ENCODE data around the gene DCAF10.
A peak's percentile ranks its signal among the peaks of the same experiment; 100 is the strongest.
"Not testable (repeated sequence)": the region's sequence is repeated elsewhere in the genome, so short reads cannot be mapped to it uniquely, and the experiment has no call there.

DCAF10 gene

GRCh38 chr9:37840560-37841194 lies 40.1 kb downstream of the DCAF10 start:
- Mint-ChIP-seq H3K4me1 (peaks cover 9% of the 10 kb centered on the region), H3K36me3 (ENCODE audit: insufficient read depth) (peaks cover 9% of the 10 kb centered on the region), H3K27me3 (no peaks in the 10 kb centered on the region), H3K4me3 (no peak overlapping the region), H3K27ac (ENCODE audit: low read depth) (peak overlapping the region; percentile 56), H3K9me3 (no peaks in the 10 kb centered on the region)
- no peak for ATAC-seq (replicated peaks; ENCODE audit: extremely low read depth, poor library complexity, severe bottlenecking)
- no peak for DNase-seq (ENCODE audit: low spot score in 2 of 2)

DNA sequence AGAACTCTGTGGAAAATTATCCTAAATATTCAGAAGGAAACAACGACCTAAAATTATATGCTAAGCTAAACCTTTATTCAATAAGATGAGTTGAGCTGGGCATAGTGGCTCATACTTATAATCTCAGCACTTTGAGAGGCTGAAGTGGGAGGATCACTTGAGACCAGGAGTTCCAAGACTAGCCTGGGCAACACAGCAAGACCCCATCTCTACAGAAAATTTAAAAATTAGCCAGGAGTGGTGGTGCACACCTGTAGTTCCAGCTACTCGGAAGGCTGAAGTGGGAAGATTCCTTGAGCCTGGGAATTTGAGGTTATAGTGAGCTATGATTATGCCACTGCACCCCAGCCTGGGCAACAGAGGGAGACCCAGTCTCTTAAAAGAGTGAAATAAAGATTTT lies 51.6 kb downstream of the DCAF10 start:
- Mint-ChIP-seq H3K27ac (ENCODE audit: low read depth) (peak overlapping the region; percentile 22), H3K4me3 (no peak overlapping the region), H3K36me3 (ENCODE audit: insufficient read depth) (peaks cover 9% of the 10 kb centered on the region), H3K9me3 (no peaks in the 10 kb centered on the region), H3K27me3 (no peaks in the 10 kb centered on the region), H3K4me1 (no peaks in the 10 kb centered on the region)
- DNase-seq (ENCODE audit: low spot score in 2 of 2) (no peak), ATAC-seq (replicated peaks; ENCODE audit: extremely low read depth, poor library complexity, severe bottlenecking) (no peak)

DNA sequence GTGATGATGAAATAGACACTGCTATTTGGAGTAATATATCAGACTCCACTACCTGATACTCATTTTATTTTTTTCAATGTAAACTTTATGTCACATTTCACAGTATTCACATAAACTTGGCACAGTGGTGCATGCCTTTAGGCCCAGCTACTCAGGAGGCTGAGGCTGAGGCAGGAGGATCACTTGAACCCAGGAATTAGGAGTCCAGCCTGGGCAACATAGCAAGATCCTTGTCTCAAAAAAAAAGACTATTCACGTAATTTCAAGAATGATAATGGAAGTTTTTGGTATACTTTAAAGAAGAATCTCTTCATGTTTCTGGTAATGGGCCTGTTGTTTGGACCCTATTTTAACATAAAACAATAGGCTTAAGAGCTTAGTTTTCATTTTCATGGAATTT lies 56.0 kb downstream of the DCAF10 start:
- H3K36me3 Mint-ChIP-seq (ENCODE audit: insufficient read depth), result peaks cover 15% of the 10 kb centered on the region
- H3K4me1 Mint-ChIP-seq, result no peaks in the 10 kb centered on the region
- H3K9me3 Mint-ChIP-seq, result no peaks in the 10 kb centered on the region
- DNase-seq (ENCODE audit: low spot score in 2 of 2), result no peak
- H3K4me3 Mint-ChIP-seq, result no peak overlapping the region
- no peak overlapping the region for H3K27ac Mint-ChIP-seq (ENCODE audit: low read depth)
- ATAC-seq (replicated peaks; ENCODE audit: extremely low read depth, poor library complexity, severe bottlenecking), result no peak
- H3K27me3 Mint-ChIP-seq, result no peaks in the 10 kb centered on the region

DNA sequence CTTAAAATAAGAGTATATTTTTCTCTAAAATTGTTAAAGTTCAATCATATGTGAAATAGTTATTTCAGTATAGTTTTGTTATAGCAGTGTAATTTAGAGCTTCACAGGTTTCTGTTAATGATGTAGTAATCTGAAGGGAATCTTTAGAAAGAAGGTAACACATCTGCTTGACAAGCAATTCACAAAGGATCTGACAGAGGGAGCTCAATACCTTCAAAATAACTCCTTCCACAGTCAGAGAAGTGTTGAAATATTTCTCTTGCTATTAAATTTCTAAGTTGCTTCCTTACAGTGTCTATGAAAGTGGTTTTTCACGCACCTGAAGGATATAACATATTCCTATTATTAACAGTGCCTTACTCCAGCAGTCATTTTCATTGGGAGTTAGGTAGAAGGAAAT lies 58.4 kb downstream of the DCAF10 start:
- DNase-seq (ENCODE audit: low spot score in 2 of 2) (no peak), ATAC-seq (replicated peaks; ENCODE audit: extremely low read depth, poor library complexity, severe bottlenecking) (no peak)
- H3K4me3 Mint-ChIP-seq, result no peak overlapping the region
- H3K27ac Mint-ChIP-seq (ENCODE audit: low read depth), result no peak overlapping the region
- no peaks in the 10 kb centered on the region for H3K27me3 Mint-ChIP-seq
- no peaks in the 10 kb centered on the region for H3K4me1 Mint-ChIP-seq
- H3K9me3 Mint-ChIP-seq, result no peaks in the 10 kb centered on the region
- H3K36me3 Mint-ChIP-seq (ENCODE audit: insufficient read depth), result peaks cover 22% of the 10 kb centered on the region

GRCh38 chr9:37862530-37862929 lies 61.9 kb downstream of the DCAF10 start:
- ATAC-seq (replicated peaks; ENCODE audit: extremely low read depth, poor library complexity, severe bottlenecking), result no peak
- Mint-ChIP-seq H3K9me3 (no peaks in the 10 kb centered on the region), H3K27me3 (no peaks in the 10 kb centered on the region), H3K27ac (ENCODE audit: low read depth) (no peak overlapping the region), H3K4me1 (no peaks in the 10 kb centered on the region), H3K4me3 (no peak overlapping the region), H3K36me3 (ENCODE audit: insufficient read depth) (peaks cover 25% of the 10 kb centered on the region)
- DNase-seq (ENCODE audit: low spot score in 2 of 2), result no peak

DNA sequence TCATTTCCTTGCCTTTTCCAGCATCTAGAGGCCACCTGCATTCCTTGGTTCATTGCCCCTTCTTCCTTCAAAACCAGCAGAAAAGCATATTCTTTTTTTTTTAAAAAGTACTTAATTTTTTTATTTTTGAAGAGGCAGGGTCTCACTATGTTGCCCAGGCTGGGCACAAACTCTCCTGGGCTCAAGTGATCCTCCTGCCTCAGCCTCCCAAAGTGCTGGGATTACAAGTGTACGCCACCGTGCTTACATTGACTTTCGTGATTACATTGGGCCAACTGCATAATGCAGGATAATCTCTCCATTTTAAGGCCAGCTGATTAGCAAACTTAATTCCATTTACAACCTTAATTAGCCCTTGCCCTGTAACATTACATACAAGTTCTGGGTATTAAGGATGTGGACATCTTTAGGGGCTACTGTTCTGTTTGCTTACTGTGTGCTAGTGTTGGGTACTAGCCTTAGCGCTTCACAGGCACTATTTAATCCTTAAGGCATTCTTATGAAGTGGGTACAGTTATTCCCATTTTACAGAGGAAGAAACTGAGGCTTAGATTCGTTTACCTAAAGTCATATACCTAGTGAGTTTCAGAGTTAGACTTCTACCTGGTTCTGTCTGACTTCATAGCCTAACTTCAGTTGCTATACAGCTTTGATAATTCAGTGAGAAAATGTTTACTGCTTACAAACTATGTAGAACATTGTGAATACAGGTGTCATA lies 69.6 kb downstream of the DCAF10 start:
- H3K9me3 Mint-ChIP-seq, result no peaks in the 10 kb centered on the region
- H3K36me3 Mint-ChIP-seq (ENCODE audit: insufficient read depth), result peaks cover 2% of the 10 kb centered on the region
- no peak overlapping the region for H3K4me3 Mint-ChIP-seq
- H3K27ac Mint-ChIP-seq (ENCODE audit: low read depth), result no peak overlapping the region
- no peaks in the 10 kb centered on the region for H3K27me3 Mint-ChIP-seq
- ATAC-seq (replicated peaks; ENCODE audit: extremely low read depth, poor library complexity, severe bottlenecking) (no peak), DNase-seq (ENCODE audit: low spot score in 2 of 2) (no peak)
- H3K4me1 Mint-ChIP-seq, result no peaks in the 10 kb centered on the region

GRCh38 chr9:37870799-37871176 lies 70.2 kb downstream of the DCAF10 start:
- no peaks in the 10 kb centered on the region for H3K9me3 Mint-ChIP-seq

GRCh38 chr9:37873955-37874354 lies 73.4 kb downstream of the DCAF10 start:
- no peak for DNase-seq (ENCODE audit: low spot score in 2 of 2)
- Mint-ChIP-seq H3K4me3 (no peak overlapping the region), H3K27ac (ENCODE audit: low read depth) (no peak overlapping the region), H3K9me3 (no peaks in the 10 kb centered on the region), H3K4me1 (no peaks in the 10 kb centered on the region), H3K27me3 (no peaks in the 10 kb centered on the region), H3K36me3 (ENCODE audit: insufficient read depth) (peaks cover 3% of the 10 kb centered on the region)
- ATAC-seq (replicated peaks; ENCODE audit: extremely low read depth, poor library complexity, severe bottlenecking), result no peak

More at GRCh38 chr9:37870799-37871176, 70.2 kb downstream of the DCAF10 start:
- Mint-ChIP-seq H3K4me3 (no peak overlapping the region), H3K27me3 (no peaks in the 10 kb centered on the region), H3K27ac (ENCODE audit: low read depth) (no peak overlapping the region), H3K36me3 (ENCODE audit: insufficient read depth) (peaks cover 2% of the 10 kb centered on the region), H3K4me1 (no peaks in the 10 kb centered on the region)
- ATAC-seq (replicated peaks; ENCODE audit: extremely low read depth, poor library complexity, severe bottlenecking) (no peak), DNase-seq (ENCODE audit: low spot score in 2 of 2) (no peak)

DNA sequence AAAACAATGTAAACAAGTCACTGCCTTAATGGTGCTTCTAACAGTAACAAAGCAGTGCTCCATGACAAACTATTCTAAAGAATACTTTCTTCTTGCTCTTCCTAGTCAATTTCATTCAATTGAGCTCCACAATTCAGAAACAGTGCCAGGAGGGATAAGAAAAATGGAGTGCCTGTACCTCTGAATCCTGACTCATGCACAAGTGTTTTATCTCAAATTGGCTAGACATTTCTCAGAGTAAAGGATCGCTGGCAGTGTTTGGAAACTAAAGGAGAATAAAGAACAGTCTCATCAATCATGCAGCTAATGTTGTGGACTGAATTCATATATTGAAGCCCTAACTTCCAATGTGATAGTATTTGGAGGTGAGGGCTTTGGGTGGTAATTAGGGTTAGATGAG lies 75.8 kb downstream of the DCAF10 start:
- Mint-ChIP-seq H3K9me3 (no peaks in the 10 kb centered on the region), H3K4me1 (peaks cover 6% of the 10 kb centered on the region), H3K36me3 (ENCODE audit: insufficient read depth) (peaks cover 11% of the 10 kb centered on the region), H3K27ac (ENCODE audit: low read depth) (no peak overlapping the region), H3K4me3 (no peak overlapping the region), H3K27me3 (no peaks in the 10 kb centered on the region)
- ATAC-seq (replicated peaks; ENCODE audit: extremely low read depth, poor library complexity, severe bottlenecking) (no peak), DNase-seq (ENCODE audit: low spot score in 2 of 2) (no peak)

DNA sequence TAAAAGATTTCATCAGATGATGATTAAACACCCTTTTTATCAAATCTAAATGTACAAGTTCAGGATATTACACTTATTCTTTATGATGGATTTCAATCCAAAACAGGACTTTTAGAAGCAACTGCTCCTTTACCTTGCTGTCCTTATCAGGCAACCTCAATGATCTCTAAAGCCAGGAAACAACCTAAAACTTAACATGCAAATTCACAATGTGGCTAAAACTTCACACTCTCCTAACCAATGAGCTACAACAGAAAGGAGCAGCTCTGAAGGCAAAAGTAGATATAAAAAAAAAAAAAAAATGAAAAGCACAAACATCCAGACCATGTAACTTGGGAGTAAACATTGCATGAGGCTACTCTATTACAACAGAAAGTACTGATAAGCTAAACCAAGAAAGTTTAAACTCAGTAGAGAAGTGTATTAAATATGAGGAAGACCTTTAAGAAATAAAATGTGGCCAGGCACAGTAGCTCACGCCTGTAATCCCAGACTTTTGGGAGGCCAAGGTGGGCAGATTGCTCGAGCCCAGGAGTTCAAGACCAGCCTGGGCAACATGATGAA lies 80.4 kb downstream of the DCAF10 start:
- Mint-ChIP-seq H3K4me3 (no peak overlapping the region), H3K9me3 (no peaks in the 10 kb centered on the region), H3K36me3 (ENCODE audit: insufficient read depth) (peaks cover 11% of the 10 kb centered on the region), H3K4me1 (peaks cover 6% of the 10 kb centered on the region), H3K27ac (ENCODE audit: low read depth) (no peak overlapping the region), H3K27me3 (no peaks in the 10 kb centered on the region)
- DNase-seq (ENCODE audit: low spot score in 2 of 2) (no peak), ATAC-seq (replicated peaks; ENCODE audit: extremely low read depth, poor library complexity, severe bottlenecking) (no peak)

GRCh38 chr9:37887977-37888583 lies 87.5 kb downstream of the DCAF10 start:
- H3K36me3 Mint-ChIP-seq (ENCODE audit: insufficient read depth), result peaks cover 22% of the 10 kb centered on the region
- H3K27me3 Mint-ChIP-seq; H3K4me3 Mint-ChIP-seq; H3K27ac Mint-ChIP-seq (ENCODE audit: low read depth); ATAC-seq (replicated peaks; ENCODE audit: extremely low read depth, poor library complexity, severe bottlenecking); H3K9me3 Mint-ChIP-seq; DNase-seq (ENCODE audit: low spot score in 2 of 2): not testable (repeated sequence)
- H3K4me1 Mint-ChIP-seq, result peaks cover 16% of the 10 kb centered on the region

DNA sequence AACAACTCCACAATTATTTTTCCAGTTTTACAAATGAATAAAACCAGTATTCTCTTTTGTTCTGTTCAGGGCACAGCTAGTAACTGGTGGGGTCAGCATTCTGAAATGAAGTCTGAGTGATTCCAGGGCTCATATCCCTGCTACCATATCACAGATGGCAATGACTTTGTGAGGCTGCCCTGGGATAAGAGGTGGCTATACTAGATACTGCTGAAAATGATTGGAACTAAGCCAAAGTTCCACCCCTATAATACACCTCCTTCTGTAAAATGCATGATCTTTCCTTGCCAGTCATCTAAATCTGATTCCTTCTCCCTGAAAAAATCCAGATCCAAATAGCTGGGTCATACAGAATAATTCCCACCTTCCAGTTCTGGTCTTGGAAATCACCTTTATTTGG lies 88.9 kb downstream of the DCAF10 start:
- DNase-seq (ENCODE audit: low spot score in 2 of 2), result no peak
- Mint-ChIP-seq H3K27me3 (no peaks in the 10 kb centered on the region), H3K27ac (ENCODE audit: low read depth) (no peak overlapping the region), H3K9me3 (no peaks in the 10 kb centered on the region), H3K36me3 (ENCODE audit: insufficient read depth) (peaks cover 29% of the 10 kb centered on the region), H3K4me3 (no peak overlapping the region), H3K4me1 (peaks cover 16% of the 10 kb centered on the region)
- no peak for ATAC-seq (replicated peaks; ENCODE audit: extremely low read depth, poor library complexity, severe bottlenecking)

- Mint-ChIP-seq H3K4me1 (peaks cover 16% of the 10 kb centered on the region), H3K36me3 (ENCODE audit: insufficient read depth) (peaks cover 44% of the 10 kb centered on the region)
- not testable (repeated sequence) for ATAC-seq (replicated peaks; ENCODE audit: extremely low read depth, poor library complexity, severe bottlenecking); DNase-seq (ENCODE audit: low spot score in 2 of 2); H3K27ac Mint-ChIP-seq (ENCODE audit: low read depth); H3K9me3 Mint-ChIP-seq; H3K4me3 Mint-ChIP-seq; H3K27me3 Mint-ChIP-seq
These were observed 90.4 kb downstream of the DCAF10 start for GRCh38 chr9:37891042-37891441.

All from central memory CD8-positive, alpha-beta T cell (primary cell).